Endothelial cell of umbilical vein (primary cell): ENCODE results near the gene SLC26A11.

ENCODE experiments used
- CTCF ChIP-seq, 2 donors: IDR thresholded peaks; 1 replicate in 1 of 2; 2 replicates in 1 of 2; pipeline ENCODE4 v1.5.1; 2011; ENCODE audit warnings: low read length in 2 of 2, mild to moderate bottlenecking in 2 of 2, moderate library complexity in 2 of 2, control low read depth in 1 of 2, inconsistent platforms in 1 of 2, low read depth in 1 of 2; ENCODE audit not compliant: insufficient read depth in 1 of 2; ENCODE audit errors: extremely low read depth in 1 of 2
- GATA2 ChIP-seq: IDR thresholded peaks from 2 replicates; pipeline ENCODE4 v1.7.0; 2011; ENCODE audit warnings: low read depth, mild to moderate bottlenecking, moderate library complexity, mixed read lengths, low read length; ENCODE audit not compliant: insufficient read length, insufficient read depth
- JUN ChIP-seq: IDR thresholded peaks from 2 replicates; pipeline ENCODE4 v1.6.1; 2011; ENCODE audit warnings: borderline replicate concordance, low read depth; ENCODE audit not compliant: insufficient read length, insufficient read depth

- no peak for TF ChIP-seq CTCF (IDR thresholded peaks at IDR 0.05; ENCODE audit: extremely low read depth in 1 of 2, insufficient read depth in 1 of 2, low read depth in 1 of 2, low read length in 2 of 2)
- TF ChIP-seq JUN = no peak
- no peak for TF ChIP-seq GATA2
Measured at GRCh38 chr17:80227666-80228065, 7.4 kb downstream of the SLC26A11 start.
